Measurements from ENCODE around the gene GCNT1. TPM values are rescaled to one million over a fixed set of nuclear protein-coding genes. Genes with fewer than 3 reads are reported as not detected.

Gene GCNT1
- total and polyA plus RNA-seq, 2 of the 4 experiments (the other 2 are of a cell fraction), result 12.5 to 46.6 TPM

DNA sequence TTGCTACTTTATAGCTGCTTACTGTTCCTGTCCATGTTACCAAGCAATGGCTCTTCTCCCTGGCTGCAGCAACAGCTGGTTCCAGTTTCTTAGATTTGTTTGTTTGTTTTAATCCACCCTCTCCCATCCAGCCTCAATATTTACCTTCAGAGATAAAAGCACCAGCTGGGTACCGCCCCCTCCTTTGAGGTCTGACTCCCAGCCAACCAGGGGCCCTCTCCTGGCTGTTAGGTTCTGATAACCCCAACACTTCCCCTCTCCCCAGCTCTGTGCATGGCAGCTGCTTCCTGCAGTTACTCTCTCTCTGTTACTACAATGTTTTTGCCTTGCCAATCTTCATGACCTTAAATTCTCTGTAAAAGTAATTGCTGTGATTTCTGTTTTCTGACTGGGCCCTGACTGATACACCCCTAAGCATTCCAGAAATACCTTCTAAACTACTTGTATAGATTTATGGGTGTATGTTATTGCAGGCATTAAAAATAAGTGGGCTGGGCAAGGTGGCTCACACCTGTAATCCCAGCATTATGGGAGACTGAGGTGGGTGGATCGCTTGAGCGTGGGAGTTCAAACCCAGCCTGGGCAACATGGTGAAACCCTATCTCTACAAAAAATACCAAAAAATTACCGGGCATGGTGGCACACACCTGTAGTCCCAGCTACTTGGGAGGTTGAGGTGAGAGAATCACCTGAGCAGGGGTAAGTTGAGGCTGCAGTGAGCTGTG, 2.6 kb upstream of the GCNT1 start:
- H3K9me3 ChIP-seq (ENCODE audit: control insufficient read depth, insufficient read depth, low read length), result no peaks in the 10 kb centered on the region
- no peak overlapping the region for H2BK20ac ChIP-seq (ENCODE audit: low read depth, low read length)
- peak; percentile 48 for ATAC-seq (ENCODE audit: low read depth)
- no peak overlapping the region for H4K5ac ChIP-seq (ENCODE audit: low read depth, low read length)
- POLR2A ChIA-PET (ENCODE audit: unreplicated experiment), result no interaction called here
- no peak overlapping the region for H3K14ac ChIP-seq (replicated peaks; ENCODE audit: low read depth, low read length)
- H3K4me1 ChIP-seq (ENCODE audit: control insufficient read depth, insufficient read depth, low read length), result peaks cover 12% of the 10 kb centered on the region
- intact Hi-C loops (cut with micrococcal nuclease), result no loop called here
- no peak overlapping the region for H3K4me3 ChIP-seq (ENCODE audit: insufficient read depth, low read depth, low read length)
- in situ Hi-C loops (cut with MboI; ENCODE audit: low sequenced_read_pairs), result no loop called here
- peak overlapping the region; percentile 9; the same call in 1 of the 2 replicates for H3K27ac ChIP-seq (ENCODE audit: insufficient read depth, low read length)
- no peak overlapping the region; the same call in 1 of the 2 replicates for H2AK5ac ChIP-seq (ENCODE audit: low read depth, low read length)
- no peaks in the 10 kb centered on the region for H4K20me1 ChIP-seq (ENCODE audit: insufficient read depth, low read length)
- H3K23ac ChIP-seq (ENCODE audit: low read depth, low read length), result no peak overlapping the region
- H2BK15ac ChIP-seq (ENCODE audit: low read depth, low read length), result no peak overlapping the region
- BruUV-seq (replicated peaks), result no TSS peak
- peak overlapping the region; percentile 11; the same call in 1 of the 2 replicates for H3K4me2 ChIP-seq (ENCODE audit: low read depth, low read length)
- H3K4ac ChIP-seq (ENCODE audit: low read depth, low read length), result no peak overlapping the region
- H4K8ac ChIP-seq (ENCODE audit: low read depth in 2 of 2, low read length in 2 of 2), result no peak overlapping the region
- dilution Hi-C loops (cut with HindIII; ENCODE audit: low sequenced_read_pairs, unreplicated experiment), result no loop called here
- no peak overlapping the region for H2AFZ ChIP-seq (replicated peaks; ENCODE audit: low read length, poor library complexity)
- DNase-seq, result peak; percentile 82
- H3K56ac ChIP-seq (ENCODE audit: extremely low read depth, insufficient read depth, low read length), result no peak overlapping the region
- 0 out of 4 replicates have a peak, but pooled peaks cover 0 to 4% of the 10 kb centered on the region in 2 experiments for H3K79me1 ChIP-seq (ENCODE audit: low read depth in 1 of 2, low read length in 2 of 2)
- 0% methylated on average over 1 of the region's 4 CpGs; no CpG with 5 or more reads in 1 of the 2 experiments for WGBS, 2 experiments (ENCODE audit: extremely low coverage in 2 of 2, insufficient read length in 1 of 2)
- H3K9ac ChIP-seq (ENCODE audit: low read depth, low read length), result no peak overlapping the region
- H3K9me1 ChIP-seq (ENCODE audit: insufficient read depth, low read length), result peaks cover 3% of the 10 kb centered on the region; the same call in 1 of the 2 replicates
- no peak overlapping the region for H2AK9ac ChIP-seq (replicated peaks; ENCODE audit: low read depth, low read length, poor library complexity)
- no peak overlapping the region for H3K18ac ChIP-seq (ENCODE audit: low read depth, low read length)
- peak; percentile 41; the same call in 1 of the 2 replicates for TF ChIP-seq BHLHE40 (IDR thresholded peaks at IDR 0.05; ENCODE audit: low read depth, low read length)
- TF ChIP-seq RCOR1 (IDR thresholded peaks at IDR 0.05; ENCODE audit: insufficient replicate concordance, low read length), result peak; percentile 56
- TF ChIP-seq MAFK (IDR thresholded peaks at IDR 0.05; ENCODE audit: low read depth, low read length), result no peak
- TF ChIP-seq MAZ (IDR thresholded peaks at IDR 0.05; ENCODE audit: borderline replicate concordance, low read depth, low read length), result peak; percentile 12; the same call in 1 of the 2 replicates
- H2BK120ac ChIP-seq (ENCODE audit: low read depth, low read length), result no peak overlapping the region
- peak overlapping the region; percentile 61 for H2BK5ac ChIP-seq (ENCODE audit: low read depth, low read length, poor library complexity, severe bottlenecking)
- CTCF ChIA-PET, result interaction anchor here (0.9 kb wide), 1 partner anchor 203 kb away, joined by 3 read pairs; no protein-coding TSS in a partner anchor
- H4K91ac ChIP-seq (ENCODE audit: insufficient read depth, low read depth, low read length), result no peak overlapping the region
- no peaks in the 10 kb centered on the region for H3K27me3 ChIP-seq (ENCODE audit: control insufficient read depth, insufficient read depth, low read length)
- H3K36me3 ChIP-seq (ENCODE audit: control insufficient read depth, insufficient read depth, low read length), result no peaks in the 10 kb centered on the region
